Measurements from ENCODE around the gene HOXC9.

Gene HOXC9

DNA sequence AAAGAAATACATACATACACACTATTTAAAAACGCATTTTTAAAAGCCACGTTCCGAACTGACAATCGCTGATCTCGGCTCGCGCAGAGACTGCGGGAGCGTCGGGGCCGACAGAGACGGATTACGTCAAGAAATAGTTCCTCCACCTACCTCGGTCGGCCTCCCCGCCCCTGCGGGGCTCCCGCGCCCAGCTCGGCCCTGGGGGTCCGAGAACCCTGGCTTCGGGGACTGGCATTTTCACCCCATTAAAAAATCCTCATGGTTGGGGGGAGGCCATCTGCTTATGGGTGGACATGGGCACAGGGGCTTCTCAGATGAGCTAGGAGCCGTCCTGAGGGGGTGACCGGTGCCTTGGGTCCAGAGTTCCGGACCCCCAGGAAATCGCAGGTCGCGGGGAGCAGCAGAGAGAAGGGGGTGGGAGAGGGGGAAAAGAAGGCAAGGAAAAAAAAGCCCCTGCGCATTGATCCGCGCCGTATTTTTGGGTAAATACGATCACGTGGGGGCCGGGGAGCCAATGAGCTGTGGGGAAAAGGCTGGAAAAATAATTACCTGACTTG lies 324 bp upstream of the HOXC9 start:
- no peak for DNase-seq (ENCODE audit: low read depth in 1 of 2, low spot score in 1 of 2)

DNA sequence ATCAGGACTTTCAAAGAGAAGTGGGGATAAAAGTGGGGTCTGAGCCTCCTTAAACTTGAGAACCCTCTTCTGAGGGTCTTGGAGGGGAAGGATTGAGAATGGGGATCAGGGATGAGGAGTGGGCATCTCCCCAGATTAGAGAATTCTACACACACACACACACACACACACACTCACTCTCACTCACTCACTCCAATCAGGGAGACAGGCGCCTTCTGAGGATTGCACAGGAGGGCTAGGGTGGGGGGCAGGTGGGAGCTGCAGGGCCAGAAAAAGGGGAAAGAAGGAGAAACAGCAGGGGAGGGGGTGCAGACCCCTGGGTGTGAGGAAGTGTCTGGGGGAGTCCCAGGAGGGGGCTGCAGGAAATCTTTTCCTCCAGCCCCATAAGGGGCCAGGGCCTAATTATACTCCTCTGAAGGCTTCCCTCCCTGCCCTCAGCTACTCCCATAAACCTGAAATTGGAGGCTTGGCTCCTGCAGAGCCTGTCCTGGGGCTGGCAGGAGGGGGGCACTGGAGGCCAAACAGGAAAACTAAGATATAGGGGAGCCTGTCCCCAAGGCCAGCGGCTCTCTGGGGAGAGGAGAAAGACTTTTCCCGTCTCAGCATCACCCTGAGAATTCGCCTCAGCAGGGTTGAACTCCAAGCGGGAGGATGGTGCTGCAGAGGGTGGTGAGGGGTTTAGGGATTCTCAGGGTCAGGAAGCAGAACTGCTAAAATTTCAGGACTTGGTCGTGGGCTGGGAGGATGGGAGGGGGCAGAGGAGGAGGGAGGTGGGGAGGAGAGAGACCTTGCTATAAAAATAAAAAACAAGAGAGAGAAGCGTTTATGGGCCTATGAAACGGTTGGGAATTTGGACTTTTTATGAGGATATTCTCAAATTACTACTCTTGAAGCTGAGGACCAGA lies 1.6 kb downstream of the HOXC9 start:
- no peak for DNase-seq (ENCODE audit: low read depth in 1 of 2, low spot score in 1 of 2)

DNA sequence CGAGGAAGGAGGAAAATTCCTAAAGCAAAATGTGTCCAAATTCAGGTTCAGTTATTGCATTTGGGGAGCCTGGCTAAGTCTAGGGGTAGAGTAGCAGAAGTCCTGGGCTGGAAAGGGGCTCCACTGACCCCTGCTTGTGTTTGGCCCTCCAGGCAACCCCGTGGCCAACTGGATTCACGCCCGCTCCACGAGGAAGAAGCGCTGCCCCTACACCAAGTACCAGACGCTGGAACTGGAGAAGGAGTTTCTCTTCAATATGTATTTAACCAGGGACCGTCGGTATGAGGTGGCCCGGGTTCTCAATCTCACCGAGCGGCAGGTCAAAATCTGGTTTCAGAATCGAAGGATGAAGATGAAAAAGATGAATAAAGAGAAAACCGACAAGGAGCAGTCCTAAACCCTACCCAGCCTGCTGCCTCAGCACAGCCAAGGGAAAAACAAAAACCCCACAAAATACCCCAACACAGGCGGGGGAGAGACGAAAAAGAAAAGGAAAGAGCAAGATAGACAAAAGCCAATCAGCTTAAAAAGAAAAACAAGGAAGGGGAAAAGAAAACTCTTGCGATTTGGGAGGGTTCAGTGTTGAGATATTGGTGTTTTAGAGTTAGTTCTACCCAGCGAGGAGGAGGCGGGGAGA lies 2.4 kb downstream of the HOXC9 start:
- DNase-seq (ENCODE audit: low read depth in 1 of 2, low spot score in 1 of 2): no peak

DNA sequence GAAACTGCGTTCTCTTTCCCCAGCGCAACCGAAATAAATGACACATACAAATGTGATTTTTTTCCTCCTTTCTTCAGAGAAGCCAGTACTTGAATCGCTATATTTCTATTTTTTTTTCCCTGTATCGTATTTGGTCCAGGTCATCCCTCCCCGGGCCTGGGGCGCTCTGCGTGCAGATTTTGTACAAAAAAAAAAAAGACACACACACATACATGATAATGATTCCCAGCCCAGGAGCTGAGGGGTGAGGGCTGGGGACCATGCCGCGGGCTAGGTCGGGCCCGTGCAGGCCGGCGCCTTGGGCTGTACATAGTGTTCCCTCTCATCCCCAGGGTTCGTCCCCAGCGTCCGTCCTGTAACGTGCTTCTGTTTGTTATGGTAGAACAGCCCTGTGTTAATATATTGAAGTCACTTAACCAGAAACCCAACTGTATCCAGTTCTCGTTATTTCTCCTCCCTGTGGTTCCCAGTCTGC lies 3.0 kb downstream of the HOXC9 start:
- DNase-seq (ENCODE audit: low read depth in 1 of 2, low spot score in 1 of 2): no peak

DNA sequence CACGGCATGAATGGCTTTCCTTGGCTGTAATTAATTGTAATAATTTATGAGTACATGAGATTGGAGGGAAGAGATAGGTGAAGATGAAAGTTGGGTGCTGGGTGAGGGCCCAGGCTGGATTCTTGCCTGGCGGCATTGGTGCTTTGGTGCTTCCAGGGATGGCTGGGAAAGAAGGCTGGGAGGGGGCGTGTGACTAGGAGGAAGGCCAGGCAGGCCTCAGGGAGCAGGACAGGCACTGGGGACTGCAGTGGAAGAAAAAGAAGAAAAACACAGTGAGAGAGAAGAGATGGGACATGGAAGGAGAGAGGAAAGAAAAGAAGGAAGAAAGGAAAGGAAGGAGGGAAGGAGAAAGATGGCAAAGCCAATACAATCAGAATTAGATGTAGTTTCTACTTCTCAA lies 3.7 kb downstream of the HOXC9 start:
- DNase-seq (ENCODE audit: low read depth in 1 of 2, low spot score in 1 of 2): no peak

DNA sequence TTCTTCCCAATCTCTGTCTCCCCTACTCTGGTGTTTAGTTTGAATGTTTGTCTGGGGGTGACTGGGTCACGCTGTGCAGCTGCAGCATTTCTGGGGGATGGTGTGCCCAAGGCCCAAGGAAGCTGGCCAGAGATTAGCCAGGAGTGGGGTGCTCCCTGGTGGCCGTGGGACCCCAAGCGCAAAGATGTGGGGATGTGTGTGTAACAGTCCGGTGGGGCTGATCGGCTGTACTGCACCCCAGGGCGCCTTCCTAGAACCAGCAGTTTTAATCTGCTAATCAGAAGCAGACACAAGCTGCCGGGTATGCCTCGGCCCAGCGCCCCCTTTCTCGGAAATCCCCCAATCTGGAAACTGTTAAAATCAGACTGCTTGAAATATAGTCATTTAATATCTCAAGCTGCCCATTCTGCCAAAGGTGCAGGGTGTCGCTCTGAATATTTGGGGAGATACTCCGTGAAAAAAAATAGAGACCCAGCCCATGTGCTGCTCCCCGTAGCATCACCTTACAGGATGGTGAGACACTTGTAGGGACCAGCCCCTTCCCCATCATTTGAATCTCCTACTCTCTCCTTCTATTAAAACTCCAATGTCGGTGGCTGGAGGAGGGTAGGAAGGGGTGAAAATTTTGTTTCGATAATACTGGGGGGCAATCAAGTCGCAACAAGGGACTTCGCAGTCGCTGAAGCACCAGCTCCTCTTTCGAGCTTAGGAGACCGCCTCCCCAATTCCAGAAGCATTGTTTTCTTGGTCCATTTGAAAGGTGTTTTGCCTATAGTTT lies 4.3 kb downstream of the HOXC9 start:
- DNase-seq (ENCODE audit: low read depth in 1 of 2, low spot score in 1 of 2): no peak

DNA sequence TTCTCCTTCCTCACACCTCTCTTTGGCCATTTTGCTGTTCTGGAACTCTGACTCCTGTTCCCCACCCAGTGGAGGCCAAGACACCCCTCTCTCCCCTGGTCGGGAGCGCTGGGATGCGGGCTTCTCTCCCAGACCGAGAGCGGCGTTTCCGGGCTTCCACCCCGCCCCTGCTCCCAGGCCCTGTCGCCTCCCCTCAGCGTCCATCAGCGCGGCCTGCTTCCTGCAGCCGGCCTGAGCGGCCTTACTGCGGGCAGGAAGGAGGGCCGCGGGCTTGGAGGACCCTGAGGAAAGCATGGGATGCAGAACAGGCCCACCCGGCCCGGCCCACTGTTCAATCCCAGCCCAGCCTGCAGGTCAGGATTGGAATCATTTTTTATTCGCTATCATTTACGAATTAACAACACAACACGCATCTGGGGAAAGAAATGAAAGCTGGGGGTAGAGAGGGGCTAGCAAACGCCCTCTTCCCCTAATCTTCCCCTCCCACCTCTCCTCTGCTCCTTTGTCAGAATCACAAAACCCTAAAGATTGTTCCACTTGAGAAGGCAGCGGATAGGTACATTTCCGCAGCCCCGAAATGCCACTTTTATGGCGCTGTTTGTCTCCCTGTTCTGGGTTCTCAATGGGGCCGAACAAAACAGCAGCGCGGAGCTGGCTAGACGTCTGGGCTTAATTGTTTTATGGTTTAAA lies 5.0 kb downstream of the HOXC9 start:
- no peak for DNase-seq (ENCODE audit: low read depth in 1 of 2, low spot score in 1 of 2)

DNA sequence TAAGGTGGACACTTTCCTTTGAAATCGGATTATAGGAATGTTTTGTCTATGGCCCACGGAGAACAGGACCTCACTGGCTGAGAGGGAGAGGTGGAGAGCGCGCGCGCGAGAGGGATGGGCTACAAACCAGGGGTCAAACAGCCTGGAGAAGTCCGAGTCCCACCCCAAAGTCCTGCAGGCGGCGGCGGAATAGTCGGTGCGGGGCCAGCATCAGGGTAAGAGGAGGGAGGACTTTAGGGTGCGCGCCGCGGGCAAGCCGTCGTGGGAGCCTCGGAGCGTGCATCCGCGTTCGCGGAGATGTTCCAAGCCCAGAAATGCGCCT lies 5.5 kb downstream of the HOXC9 start:
- no peak for DNase-seq (ENCODE audit: low read depth in 1 of 2, low spot score in 1 of 2)

DNA sequence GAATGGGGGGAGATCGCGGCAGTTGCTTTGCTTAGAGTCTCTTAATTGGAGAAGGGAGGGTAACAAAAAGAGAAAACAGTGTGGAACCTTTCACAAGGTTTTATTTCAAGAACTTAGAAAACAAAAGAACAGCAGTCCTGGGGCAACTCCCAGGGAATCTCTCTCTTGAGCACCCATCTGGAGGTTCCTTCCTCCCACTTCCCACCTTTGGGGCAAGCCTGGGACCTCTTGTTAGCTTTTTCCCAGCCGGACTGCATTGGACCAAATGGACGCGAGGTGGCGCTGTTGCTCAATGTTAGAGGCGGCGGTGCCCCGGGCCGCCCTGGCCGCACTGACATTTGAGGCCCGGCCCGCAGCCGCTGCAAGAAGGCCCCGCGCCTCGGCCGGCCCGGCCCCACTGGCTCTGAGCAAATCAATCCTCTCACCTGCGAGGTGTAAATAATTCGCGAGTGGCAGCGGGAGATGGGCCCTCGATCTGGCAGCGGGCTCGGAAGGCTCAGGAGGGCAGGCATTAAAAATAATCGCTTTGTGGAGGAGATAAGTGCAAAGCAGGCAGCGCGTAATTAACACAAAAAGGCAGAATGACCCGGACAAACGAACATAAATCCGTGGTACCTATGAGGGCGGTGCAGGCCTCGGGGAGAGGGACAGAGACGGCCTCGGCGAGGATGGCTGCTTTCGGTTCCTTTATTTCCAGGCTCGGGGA lies 6.0 kb downstream of the HOXC9 start:
- DNase-seq (ENCODE audit: low read depth in 1 of 2, low spot score in 1 of 2): peak; percentile 63 to 76

DNA sequence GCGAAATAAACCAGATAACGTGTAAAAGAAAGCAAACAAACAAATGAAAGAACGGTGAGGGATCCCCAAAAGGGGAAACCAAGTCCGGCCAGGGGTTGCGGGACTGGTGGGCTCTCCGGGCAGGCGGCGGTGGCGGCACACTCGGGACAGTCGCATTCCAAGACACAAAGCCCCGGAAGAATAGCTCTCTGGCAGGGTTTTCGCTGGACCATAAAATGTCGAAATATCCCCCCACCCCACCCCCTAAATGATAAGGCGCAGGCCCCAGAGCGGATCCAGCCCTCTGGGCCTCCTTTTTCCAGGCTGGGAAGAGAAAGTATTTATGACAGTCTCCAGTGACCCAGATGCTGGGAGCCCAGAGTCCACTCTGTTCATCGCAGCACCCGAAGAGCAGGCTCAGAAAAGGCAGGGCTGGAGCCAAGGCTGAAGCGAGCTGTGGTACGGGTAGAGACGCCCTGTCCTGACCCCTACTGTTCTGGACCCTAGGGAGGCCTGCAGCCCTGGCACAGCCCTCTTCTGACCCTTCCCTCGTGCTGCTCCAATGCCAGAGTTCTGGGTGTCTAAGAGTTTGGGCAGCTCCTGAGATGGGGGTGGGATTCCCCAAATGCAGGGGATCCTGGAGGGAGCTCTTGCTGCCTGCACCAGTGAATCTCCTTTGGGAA lies 6.7 kb downstream of the HOXC9 start:
- DNase-seq (ENCODE audit: low read depth in 1 of 2, low spot score in 1 of 2): no peak

DNA sequence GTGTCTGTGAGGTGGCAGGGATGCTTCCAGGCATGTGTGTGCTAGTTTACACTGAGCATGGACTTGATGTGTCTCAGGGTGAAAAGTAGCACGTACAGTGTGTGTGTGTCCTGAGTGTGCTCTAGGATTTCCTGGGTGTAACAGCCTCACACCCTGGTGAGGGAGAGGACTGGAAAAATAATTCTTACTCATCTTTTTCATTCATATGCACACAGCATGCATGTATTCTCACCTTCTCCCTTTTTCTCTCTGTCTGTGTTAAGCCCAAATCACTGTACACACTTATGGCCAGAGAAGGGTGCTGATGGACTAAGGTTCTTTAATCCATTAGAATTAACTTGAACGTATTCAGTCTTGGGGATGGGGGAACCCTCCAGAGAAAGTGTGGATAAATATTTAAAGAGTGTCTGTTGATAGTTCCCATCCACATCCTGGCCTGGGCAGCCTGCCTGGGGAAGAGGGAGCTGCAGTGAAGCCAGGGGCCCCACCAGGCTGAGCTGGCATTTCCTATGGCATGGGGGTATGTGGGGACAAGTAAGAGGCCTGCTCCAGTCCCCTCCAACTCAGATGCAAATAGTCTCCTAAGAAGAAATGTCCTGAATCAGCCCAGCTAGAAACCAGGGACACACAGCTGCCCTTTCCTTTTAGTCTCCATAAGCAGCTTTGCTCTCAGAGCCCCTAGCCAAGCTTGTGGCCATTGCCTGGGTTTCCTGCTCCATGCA lies 7.7 kb downstream of the HOXC9 start:
- no peak for DNase-seq (ENCODE audit: low read depth in 1 of 2, low spot score in 1 of 2)

DNA sequence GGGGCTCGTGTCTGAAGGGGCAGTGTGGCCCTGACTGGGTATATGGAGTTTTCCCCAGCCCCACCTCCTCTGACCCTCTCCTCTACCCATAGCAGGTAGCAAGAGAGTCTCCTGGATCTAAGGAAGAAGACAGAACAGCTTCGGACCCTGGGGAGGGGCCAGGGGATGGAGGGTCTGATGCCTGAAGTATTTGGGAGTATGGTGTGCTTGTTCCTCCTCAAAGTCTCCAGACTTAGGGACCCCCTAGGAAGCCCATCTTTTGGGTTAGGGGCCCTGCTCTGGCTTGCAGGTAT lies 8.2 kb downstream of the HOXC9 start:
- DNase-seq (ENCODE audit: low read depth in 1 of 2, low spot score in 1 of 2): no peak

DNA sequence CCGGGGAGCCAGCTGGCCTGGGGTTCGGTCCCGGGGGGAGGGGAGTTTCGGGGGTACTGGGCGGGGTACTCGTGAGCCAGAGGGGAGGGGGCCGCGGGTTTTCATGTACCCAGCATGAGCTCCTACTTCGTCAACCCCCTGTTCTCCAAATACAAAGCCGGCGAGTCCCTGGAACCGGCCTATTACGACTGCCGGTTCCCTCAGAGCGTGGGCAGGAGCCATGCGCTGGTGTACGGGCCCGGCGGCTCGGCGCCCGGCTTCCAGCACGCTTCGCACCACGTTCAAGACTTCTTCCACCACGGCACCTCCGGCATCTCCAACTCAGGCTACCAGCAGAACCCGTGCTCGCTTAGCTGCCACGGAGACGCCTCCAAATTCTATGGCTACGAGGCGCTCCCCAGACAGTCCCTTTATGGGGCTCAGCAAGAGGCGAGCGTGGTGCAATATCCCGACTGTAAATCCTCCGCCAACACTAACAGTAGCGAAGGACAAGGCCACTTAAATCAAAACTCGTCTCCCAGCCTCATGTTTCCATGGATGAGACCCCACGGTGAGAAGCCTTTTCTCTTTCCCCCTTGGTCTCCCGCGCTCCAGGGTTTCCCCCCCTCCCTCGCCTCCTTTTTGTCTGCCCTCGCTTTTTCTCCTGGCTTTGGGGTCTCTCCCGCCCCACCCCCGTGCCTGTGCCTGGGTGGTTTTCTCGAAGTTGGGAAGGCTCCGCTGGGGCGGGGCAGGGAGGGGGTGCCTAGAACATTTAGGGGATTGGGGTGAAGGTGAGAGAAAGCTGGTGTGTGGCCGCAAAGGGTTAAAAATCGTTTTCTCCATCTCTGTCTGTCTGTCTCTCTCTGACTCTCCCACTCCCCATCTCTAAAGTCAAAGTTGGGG lies 9.5 kb downstream of the HOXC9 start:
- DNase-seq (ENCODE audit: low read depth in 1 of 2, low spot score in 1 of 2): no peak

DNA sequence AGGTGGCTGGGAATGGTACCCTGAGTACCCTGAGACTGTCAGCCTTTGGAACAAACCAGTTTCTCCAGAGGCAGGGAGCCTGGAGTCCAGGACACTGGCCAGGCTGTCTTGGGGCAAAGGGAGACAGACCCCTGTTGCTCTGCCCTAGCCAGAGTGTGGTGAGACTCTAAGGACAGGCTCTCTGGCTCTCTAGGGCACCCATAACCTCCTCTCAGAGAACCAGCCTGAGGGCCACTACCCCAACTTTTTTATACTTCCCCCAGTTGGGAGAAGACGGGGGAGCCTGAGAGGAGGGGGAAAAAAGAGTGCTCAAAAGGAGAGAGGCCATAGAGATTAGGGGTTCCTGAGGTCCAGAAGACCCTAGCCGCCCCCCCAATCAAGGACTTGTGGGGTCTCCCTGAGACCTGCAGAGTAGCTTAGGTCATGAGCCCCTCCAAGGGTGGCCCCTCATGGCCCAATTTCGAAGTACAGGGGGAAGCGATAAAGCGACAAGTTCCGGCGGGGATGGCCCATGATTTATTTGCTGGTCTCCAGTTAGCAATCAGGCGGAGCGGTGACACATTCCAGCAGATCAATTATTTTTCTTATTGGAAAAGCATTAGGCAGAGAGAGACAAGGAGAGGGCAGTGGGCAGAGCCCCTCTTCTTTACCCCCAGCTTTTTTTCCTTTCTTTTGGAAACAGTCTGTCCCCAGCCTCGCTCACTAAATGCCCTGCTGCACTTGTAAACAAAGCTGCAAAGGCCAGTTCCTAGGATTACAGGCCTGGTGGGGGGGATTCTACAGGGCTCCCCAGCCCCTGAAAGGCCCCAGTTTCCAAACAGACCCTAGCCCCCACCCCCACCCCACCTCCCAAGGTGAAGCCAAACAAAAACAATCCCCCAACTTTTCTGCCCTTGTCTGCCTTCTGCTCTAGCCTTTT lies 10.4 kb downstream of the HOXC9 start:
- DNase-seq (ENCODE audit: low read depth in 1 of 2, low spot score in 1 of 2): no peak

DNA sequence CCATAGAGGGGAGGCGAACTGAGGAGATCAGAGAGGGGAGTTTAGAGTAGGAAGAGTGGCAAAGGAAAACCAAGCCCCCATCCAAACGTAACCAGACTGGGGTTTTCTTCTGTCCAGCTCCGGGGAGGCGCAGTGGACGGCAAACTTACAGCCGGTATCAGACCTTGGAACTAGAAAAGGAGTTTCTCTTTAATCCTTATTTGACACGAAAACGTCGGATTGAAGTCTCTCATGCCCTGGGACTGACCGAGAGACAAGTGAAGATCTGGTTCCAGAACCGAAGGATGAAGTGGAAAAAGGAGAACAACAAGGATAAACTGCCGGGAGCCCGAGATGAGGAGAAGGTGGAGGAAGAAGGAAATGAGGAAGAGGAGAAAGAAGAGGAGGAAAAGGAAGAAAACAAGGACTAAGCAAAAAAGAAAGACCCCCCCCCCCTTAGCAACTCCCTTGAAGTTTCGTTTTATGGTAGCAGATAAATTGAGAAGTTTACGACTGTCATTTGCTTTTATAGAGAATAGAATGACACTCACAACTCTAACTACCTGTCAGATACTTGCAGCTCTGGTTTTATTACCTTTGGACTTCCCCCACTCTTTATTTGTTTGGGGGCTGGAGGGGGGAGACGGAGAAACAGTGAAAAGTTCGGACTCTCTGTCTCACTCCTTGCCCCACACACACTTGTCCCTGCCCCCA lies 11.2 kb downstream of the HOXC9 start:
- no peak for DNase-seq (ENCODE audit: low read depth in 1 of 2, low spot score in 1 of 2)

DNA sequence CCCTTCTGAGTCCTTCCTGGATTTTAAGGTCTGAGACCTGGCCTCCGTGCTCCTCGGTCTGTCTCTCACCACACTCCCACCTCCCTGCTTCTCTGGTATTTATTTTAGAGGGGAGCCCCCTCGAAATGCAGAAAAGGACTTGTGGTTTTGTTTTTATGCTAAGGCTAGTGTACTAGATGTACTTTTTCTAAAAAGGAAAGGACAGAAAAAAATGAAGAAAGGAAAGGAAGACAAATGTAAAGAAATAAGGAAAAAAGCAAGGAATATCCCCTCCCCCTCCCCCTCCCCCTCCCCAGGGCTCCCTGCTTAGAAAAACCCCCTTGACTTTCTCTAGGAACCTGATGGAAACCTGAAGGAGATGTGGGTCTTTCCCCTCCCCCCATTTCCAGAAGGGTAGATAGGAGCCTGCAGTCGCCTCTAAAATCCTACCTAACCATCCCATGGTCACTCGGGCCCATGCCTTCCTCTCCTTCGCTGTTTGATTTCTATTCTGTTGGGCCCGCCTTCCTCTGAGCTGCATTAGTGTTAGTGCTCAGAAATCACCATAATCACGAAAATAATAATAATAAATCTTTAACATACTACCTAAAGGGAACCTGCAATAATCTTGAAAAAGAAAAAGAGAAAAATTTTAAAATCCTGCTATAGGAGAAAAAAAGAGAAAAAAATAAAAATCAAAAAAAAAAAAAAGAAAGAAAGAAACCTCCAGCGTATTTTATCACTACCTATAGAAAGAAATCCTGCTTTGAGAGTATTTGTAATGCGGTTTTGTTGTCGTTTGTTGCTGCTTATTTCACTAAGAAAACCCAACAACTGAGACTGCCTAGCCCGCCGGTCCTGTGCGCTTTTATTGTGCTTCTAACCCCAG lies 11.9 kb downstream of the HOXC9 start:
- DNase-seq (ENCODE audit: low read depth in 1 of 2, low spot score in 1 of 2): no peak

Data from stimulated activated CD4-positive, alpha-beta T cell treated with anti-CD3 and anti-CD28 coated beads, Interleukin-15, amount 100 ng/mL, for 1 hour (primary cell).